ENCODE measurements around the gene EXOC4.

EXOC4 gene

GRCh38 chr7:133941496-133941895 lies 688.6 kb downstream of the EXOC4 start:
- no peak for DNase-seq (ENCODE audit: low read depth)

- no peak for DNase-seq (ENCODE audit: low read depth)
These were observed 692.6 kb downstream of the EXOC4 start for GRCh38 chr7:133945497-133945896.

- DNase-seq (ENCODE audit: low read depth) = no peak
These were observed 694.8 kb downstream of the EXOC4 start for GRCh38 chr7:133947458-133948254.

GRCh38 chr7:133948588-133948987 lies 695.7 kb downstream of the EXOC4 start:
- DNase-seq (ENCODE audit: low read depth) = no peak

- DNase-seq (ENCODE audit: low read depth) = no peak
These were observed 698.0 kb downstream of the EXOC4 start for GRCh38 chr7:133950855-133951254.

- no peak for DNase-seq (ENCODE audit: low read depth)
These were observed 702.3 kb downstream of the EXOC4 start for GRCh38 chr7:133955208-133955607.

- DNase-seq (ENCODE audit: low read depth) = no peak
These were observed 705.0 kb downstream of the EXOC4 start for GRCh38 chr7:133957845-133958244.

GRCh38 chr7:133958822-133959221 lies 705.9 kb downstream of the EXOC4 start:
- no peak for DNase-seq (ENCODE audit: low read depth)

GRCh38 chr7:133959505-133959904 lies 706.6 kb downstream of the EXOC4 start:
- no peak for DNase-seq (ENCODE audit: low read depth)

- DNase-seq (ENCODE audit: low read depth) = no peak
These were observed 708.8 kb downstream of the EXOC4 start for GRCh38 chr7:133961724-133962123.

GRCh38 chr7:133962646-133963045 lies 709.8 kb downstream of the EXOC4 start:
- DNase-seq (ENCODE audit: low read depth) = no peak

- no peak for DNase-seq (ENCODE audit: low read depth)
These were observed 710.8 kb downstream of the EXOC4 start for GRCh38 chr7:133963629-133964028.

GRCh38 chr7:133971625-133972024 lies 718.7 kb downstream of the EXOC4 start:
- no peak for DNase-seq (ENCODE audit: low read depth)

- DNase-seq (ENCODE audit: low read depth) = no peak
These were observed 720.8 kb downstream of the EXOC4 start for GRCh38 chr7:133973710-133974109.

GRCh38 chr7:133975130-133975529 lies 722.3 kb downstream of the EXOC4 start:
- DNase-seq (ENCODE audit: low read depth) = no peak

- DNase-seq (ENCODE audit: low read depth) = no peak
These were observed 723.3 kb downstream of the EXOC4 start for GRCh38 chr7:133976140-133976539.

GRCh38 chr7:133977409-133978274 lies 724.8 kb downstream of the EXOC4 start:
- no peak for DNase-seq (ENCODE audit: low read depth)

- no peak for DNase-seq (ENCODE audit: low read depth)
These were observed 725.8 kb downstream of the EXOC4 start for GRCh38 chr7:133978502-133979295.

- DNase-seq (ENCODE audit: low read depth) = no peak
These were observed 727.9 kb downstream of the EXOC4 start for GRCh38 chr7:133980804-133981203.

GRCh38 chr7:133983685-133984419 lies 731.0 kb downstream of the EXOC4 start:
- no peak for DNase-seq (ENCODE audit: low read depth)

- DNase-seq (ENCODE audit: low read depth) = no peak
These were observed 732.4 kb downstream of the EXOC4 start for GRCh38 chr7:133985300-133985699.

- no peak for DNase-seq (ENCODE audit: low read depth)
These were observed 734.7 kb downstream of the EXOC4 start for GRCh38 chr7:133987582-133987981.
